Measurements from ENCODE around the gene CCR1. TPM values are rescaled to one million over a fixed set of nuclear protein-coding genes. Genes with fewer than 3 reads are reported as not detected.

Gene CCR1
- total RNA-seq, 1 donor from 2014 or later = 0.20 TPM

- FAIRE-seq = no peak
- TF ChIP-seq, protein P1, sequence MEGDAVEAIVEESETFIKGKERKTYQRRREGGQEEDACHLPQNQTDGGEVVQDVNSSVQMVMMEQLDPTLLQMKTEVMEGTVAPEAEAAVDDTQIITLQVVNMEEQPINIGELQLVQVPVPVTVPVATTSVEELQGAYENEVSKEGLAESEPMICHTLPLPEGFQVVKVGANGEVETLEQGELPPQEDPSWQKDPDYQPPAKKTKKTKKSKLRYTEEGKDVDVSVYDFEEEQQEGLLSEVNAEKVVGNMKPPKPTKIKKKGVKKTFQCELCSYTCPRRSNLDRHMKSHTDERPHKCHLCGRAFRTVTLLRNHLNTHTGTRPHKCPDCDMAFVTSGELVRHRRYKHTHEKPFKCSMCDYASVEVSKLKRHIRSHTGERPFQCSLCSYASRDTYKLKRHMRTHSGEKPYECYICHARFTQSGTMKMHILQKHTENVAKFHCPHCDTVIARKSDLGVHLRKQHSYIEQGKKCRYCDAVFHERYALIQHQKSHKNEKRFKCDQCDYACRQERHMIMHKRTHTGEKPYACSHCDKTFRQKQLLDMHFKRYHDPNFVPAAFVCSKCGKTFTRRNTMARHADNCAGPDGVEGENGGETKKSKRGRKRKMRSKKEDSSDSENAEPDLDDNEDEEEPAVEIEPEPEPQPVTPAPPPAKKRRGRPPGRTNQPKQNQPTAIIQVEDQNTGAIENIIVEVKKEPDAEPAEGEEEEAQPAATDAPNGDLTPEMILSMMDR (IDR thresholded peaks at IDR 0.05; ENCODE audit: insufficient read depth, low read depth, low read length) = no peak
- TF ChIP-seq EZH2 (IDR thresholded peaks at IDR 0.05; ENCODE audit: insufficient read depth, low read length) = no peak
- Histone ChIP-seq H3K79me2 (ENCODE audit: insufficient read depth, low read length) (no peaks in the 10 kb centered on the region), H3K9ac (ENCODE audit: low read length) (no peak overlapping the region), H3K4me3 (ENCODE audit: insufficient read depth, low read depth, low read length) (no peak overlapping the region), H3K9me3 (ENCODE audit: insufficient read depth, low read depth, low read length) (peaks cover 4% of the 10 kb centered on the region), H2AFZ (ENCODE audit: low read depth, low read length) (no peak overlapping the region), H3K4me1 (ENCODE audit: insufficient read depth, low read length) (no peaks in the 10 kb centered on the region), H3K4me2 (ENCODE audit: low read length) (no peak overlapping the region), H4K20me1 (ENCODE audit: insufficient read depth, low read length) (no peaks in the 10 kb centered on the region), H3K27ac (ENCODE audit: low read depth, low read length) (no peak overlapping the region), H3K36me3 (ENCODE audit: insufficient read depth, low read length) (no peaks in the 10 kb centered on the region), H3K27me3 (ENCODE audit: insufficient read depth, low read length) (no peaks in the 10 kb centered on the region)
- peaks cover 10% of the 10 kb centered on the region for H3K9me3 Mint-ChIP-seq (ENCODE audit: unreplicated experiment)
- no peaks in the 10 kb centered on the region for H3K36me3 Mint-ChIP-seq (ENCODE audit: low read depth, unreplicated experiment)
- H3K4me3 Mint-ChIP-seq (ENCODE audit: unreplicated experiment) = no peak overlapping the region
- DNase-seq (ENCODE audit: low read depth) = no peak
- peaks cover 4% of the 10 kb centered on the region for H3K4me1 Mint-ChIP-seq (ENCODE audit: low read depth, unreplicated experiment)
- no peak overlapping the region for H3K27ac Mint-ChIP-seq (ENCODE audit: unreplicated experiment)
- H3K27me3 Mint-ChIP-seq (ENCODE audit: low read depth, unreplicated experiment) = no peaks in the 10 kb centered on the region
These were observed 15.2 kb downstream of the CCR1 start for GRCh38 chr3:46192939-46193338.

DNA sequence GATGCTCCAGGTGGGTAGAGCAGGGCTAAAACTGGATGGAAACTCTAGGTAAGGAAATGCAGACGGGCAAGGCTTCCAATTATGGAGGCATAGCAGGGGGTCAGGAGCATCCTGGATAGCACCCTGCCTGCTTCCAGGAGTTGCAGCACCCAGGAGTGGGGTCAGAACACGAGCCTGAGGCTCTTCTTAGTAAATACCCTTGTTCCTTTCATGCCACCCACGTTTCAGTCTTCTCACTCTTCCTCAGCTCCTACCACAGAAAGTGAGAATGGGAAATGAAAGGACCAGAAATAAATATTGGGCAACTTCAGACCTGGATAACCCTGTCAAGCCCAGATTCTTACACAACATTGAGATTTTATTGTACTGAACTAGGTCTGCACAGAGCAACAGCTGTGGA lies 16.4 kb downstream of the CCR1 start:
- Histone ChIP-seq H3K9ac (ENCODE audit: low read length) (no peak overlapping the region), H3K27me3 (ENCODE audit: insufficient read depth, low read length) (no peaks in the 10 kb centered on the region), H3K4me3 (ENCODE audit: insufficient read depth, low read depth, low read length) (no peak overlapping the region), H3K4me2 (ENCODE audit: low read length) (no peak overlapping the region), H3K9me3 (ENCODE audit: insufficient read depth, low read depth, low read length) (peaks cover 4% of the 10 kb centered on the region), H2AFZ (ENCODE audit: low read depth, low read length) (no peak overlapping the region), H3K27ac (ENCODE audit: low read depth, low read length) (no peak overlapping the region), H3K79me2 (ENCODE audit: insufficient read depth, low read length) (no peaks in the 10 kb centered on the region), H3K4me1 (ENCODE audit: insufficient read depth, low read length) (no peaks in the 10 kb centered on the region), H3K36me3 (ENCODE audit: insufficient read depth, low read length) (no peaks in the 10 kb centered on the region), H4K20me1 (ENCODE audit: insufficient read depth, low read length) (no peaks in the 10 kb centered on the region)
- Mint-ChIP-seq H3K9me3 (ENCODE audit: unreplicated experiment) (peaks cover 10% of the 10 kb centered on the region), H3K27ac (ENCODE audit: unreplicated experiment) (no peak overlapping the region), H3K36me3 (ENCODE audit: low read depth, unreplicated experiment) (no peaks in the 10 kb centered on the region), H3K4me3 (ENCODE audit: unreplicated experiment) (no peak overlapping the region), H3K4me1 (ENCODE audit: low read depth, unreplicated experiment) (peaks cover 8% of the 10 kb centered on the region), H3K27me3 (ENCODE audit: low read depth, unreplicated experiment) (no peaks in the 10 kb centered on the region)
- FAIRE-seq (no peak), DNase-seq (ENCODE audit: low read depth) (no peak)
- no peak for TF ChIP-seq EZH2 (IDR thresholded peaks at IDR 0.05; ENCODE audit: insufficient read depth, low read length)
- TF ChIP-seq, protein P1 (IDR thresholded peaks at IDR 0.05; ENCODE audit: insufficient read depth, low read depth, low read length) = no peak

DNA sequence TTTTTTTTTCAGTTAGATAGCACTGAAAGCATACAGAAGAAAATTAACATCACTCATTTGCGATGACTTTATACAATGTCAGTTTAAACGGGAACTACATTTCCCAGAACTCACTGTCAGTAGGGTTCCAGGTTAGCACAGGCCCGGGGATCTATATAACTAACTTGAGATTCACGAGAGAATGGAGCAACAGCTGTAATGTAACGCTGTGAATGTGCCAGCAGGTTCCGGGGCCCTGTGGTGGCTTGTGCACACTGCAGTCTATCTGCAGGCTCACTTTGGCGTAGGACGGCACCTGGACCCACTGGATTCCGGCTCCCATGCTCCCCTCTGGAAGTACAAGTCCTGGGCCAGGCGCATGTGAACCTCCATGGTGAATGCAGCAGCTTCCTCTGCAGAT lies 19.4 kb downstream of the CCR1 start:
- H3K27me3 Mint-ChIP-seq (ENCODE audit: low read depth, unreplicated experiment) = no peaks in the 10 kb centered on the region

More for the DNA sequence above, 19.4 kb downstream of the CCR1 start:
- H3K36me3 Mint-ChIP-seq (ENCODE audit: low read depth, unreplicated experiment) = no peaks in the 10 kb centered on the region
- no peaks in the 10 kb centered on the region for H3K9me3 ChIP-seq (ENCODE audit: insufficient read depth, low read depth, low read length)
- no peaks in the 10 kb centered on the region for H4K20me1 ChIP-seq (ENCODE audit: insufficient read depth, low read length)
- FAIRE-seq (no peak), DNase-seq (ENCODE audit: low read depth) (no peak)
- H3K4me1 Mint-ChIP-seq (ENCODE audit: low read depth, unreplicated experiment) = peaks cover 8% of the 10 kb centered on the region
- no peaks in the 10 kb centered on the region for H3K79me2 ChIP-seq (ENCODE audit: insufficient read depth, low read length)
- H3K4me3 Mint-ChIP-seq (ENCODE audit: unreplicated experiment) = no peak overlapping the region
- H3K4me1 ChIP-seq (ENCODE audit: insufficient read depth, low read length) = no peaks in the 10 kb centered on the region
- H3K9ac ChIP-seq (ENCODE audit: low read length) = no peak overlapping the region
- H3K4me3 ChIP-seq (ENCODE audit: insufficient read depth, low read depth, low read length) = no peak overlapping the region
- H3K27ac Mint-ChIP-seq (ENCODE audit: unreplicated experiment) = no peak overlapping the region
- peaks cover 6% of the 10 kb centered on the region for H3K9me3 Mint-ChIP-seq (ENCODE audit: unreplicated experiment)
- H2AFZ ChIP-seq (ENCODE audit: low read depth, low read length) = no peak overlapping the region
- no peak overlapping the region for H3K4me2 ChIP-seq (ENCODE audit: low read length)
- no peaks in the 10 kb centered on the region for H3K36me3 ChIP-seq (ENCODE audit: insufficient read depth, low read length)
- no peaks in the 10 kb centered on the region for H3K27me3 ChIP-seq (ENCODE audit: insufficient read depth, low read length)
- TF ChIP-seq, protein P1 (IDR thresholded peaks at IDR 0.05; ENCODE audit: insufficient read depth, low read depth, low read length) = no peak
- no peak for TF ChIP-seq EZH2 (IDR thresholded peaks at IDR 0.05; ENCODE audit: insufficient read depth, low read length)
- no peak overlapping the region for H3K27ac ChIP-seq (ENCODE audit: low read depth, low read length)

Measured in astrocyte (in vitro differentiated cells and primary cell).